GM19372 (cell line): ENCODE data around the gene MTHFR.

ENCODE experiments used
- ATAC-seq: cut with Tn5 transposase; IDR thresholded peaks from one replicate; pipeline ENCODE4 v1.9.1; 2021; ENCODE audit warnings: mild to moderate bottlenecking, low read depth, moderate library complexity; ENCODE audit not compliant: unreplicated experiment

Gene MTHFR

GRCh38 chr1:11783556-11783955 is 22.2 kb downstream of the MTHFR start:
- ATAC-seq = no peak

GRCh38 chr1:11782127-11782708 is 23.5 kb downstream of the MTHFR start:
- no peak for ATAC-seq

GRCh38 chr1:11781297-11781696 is 24.5 kb downstream of the MTHFR start:
- no peak for ATAC-seq

GRCh38 chr1:11780380-11781147 is 25.2 kb downstream of the MTHFR start:
- ATAC-seq = no peak

- ATAC-seq = no peak
These were observed 25.9 kb downstream of the MTHFR start for GRCh38 chr1:11779715-11780379.

GRCh38 chr1:11778844-11779623 is 26.7 kb downstream of the MTHFR start:
- no peak for ATAC-seq

GRCh38 chr1:11778336-11778735 is 27.4 kb downstream of the MTHFR start:
- no peak for ATAC-seq

GRCh38 chr1:11777658-11778322 is 28.0 kb downstream of the MTHFR start:
- ATAC-seq = no peak

GRCh38 chr1:11774753-11775152 is 31.0 kb downstream of the MTHFR start:
- no peak for ATAC-seq

GRCh38 chr1:11772458-11772857 is 33.3 kb downstream of the MTHFR start:
- ATAC-seq = no peak

- ATAC-seq = no peak
These were observed 34.2 kb downstream of the MTHFR start for GRCh38 chr1:11771481-11772043.

GRCh38 chr1:11770011-11770410 is 35.8 kb downstream of the MTHFR start:
- no peak for ATAC-seq

GRCh38 chr1:11769274-11769673 is 36.5 kb downstream of the MTHFR start:
- no peak for ATAC-seq

- ATAC-seq = no peak
These were observed 36.9 kb downstream of the MTHFR start for GRCh38 chr1:11768821-11769220.

GRCh38 chr1:11767922-11768704 is 37.7 kb downstream of the MTHFR start:
- ATAC-seq = no peak

- no peak for ATAC-seq
These were observed 39.4 kb downstream of the MTHFR start for GRCh38 chr1:11766429-11766776.

GRCh38 chr1:11765661-11766428 is 39.9 kb downstream of the MTHFR start:
- ATAC-seq = no peak

GRCh38 chr1:11764519-11764918 is 41.2 kb downstream of the MTHFR start:
- no peak for ATAC-seq

- ATAC-seq = no peak
These were observed 41.6 kb downstream of the MTHFR start for GRCh38 chr1:11764115-11764514.
